HG02759 (cell line): Measurements from ENCODE around the gene GJB4.
"Not testable (repeated sequence)": the region's sequence is repeated elsewhere in the genome, so short reads cannot be mapped to it uniquely, and the experiment has no call there.

ENCODE experiments used
- ATAC-seq: cut with Tn5 transposase; IDR thresholded peaks from one replicate; pipeline ENCODE4 v1.9.1; 2021; ENCODE audit warnings: mild to moderate bottlenecking, moderate library complexity; ENCODE audit not compliant: unreplicated experiment

Gene GJB4

DNA sequence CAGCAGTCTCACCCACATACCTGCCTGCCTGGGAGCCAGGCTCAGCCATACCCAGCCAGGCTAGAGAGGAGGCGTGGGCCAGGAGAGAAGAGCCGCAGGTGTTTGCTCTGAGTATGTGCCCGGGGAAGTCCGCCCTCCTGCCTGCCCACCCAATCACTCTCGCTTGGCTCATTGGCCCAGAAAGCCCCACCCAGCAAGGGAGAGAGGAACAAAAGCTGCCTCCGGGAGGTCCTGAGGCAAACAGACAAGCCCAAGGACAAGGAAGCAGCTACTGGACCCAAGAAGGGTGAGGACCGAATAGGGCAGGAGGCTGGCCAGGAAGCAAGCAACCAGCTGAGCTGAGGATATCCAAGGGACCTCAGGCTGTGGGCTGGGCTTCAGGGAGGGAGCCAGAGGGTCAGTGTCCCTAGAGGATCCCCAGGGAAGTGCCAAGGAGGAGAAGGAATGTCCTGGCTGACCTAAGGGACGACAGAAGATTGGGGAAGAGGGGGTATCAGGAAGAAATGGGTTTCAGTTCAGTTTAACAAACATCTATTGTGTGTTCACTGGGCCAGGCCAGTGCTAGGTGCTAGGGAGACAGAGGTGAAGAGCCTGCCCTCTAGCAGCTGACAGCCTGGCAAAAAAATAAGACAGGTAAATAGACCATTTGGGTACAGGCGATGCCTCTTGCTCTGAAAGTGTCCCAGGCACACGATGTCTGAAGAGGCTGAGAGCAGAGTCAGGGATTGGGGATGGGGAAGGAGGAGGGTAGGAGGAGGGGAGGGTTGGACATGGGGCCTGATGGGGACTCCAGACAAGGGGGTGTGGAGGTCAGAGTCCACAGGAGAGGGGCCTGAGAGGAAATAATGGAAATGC is at the start of gene GJB4:
GJB4 (plus strand) TSS at position 238 of the 855 bp plus-strand sequence. CDS start 1,515 bp downstream, outside the sequence.
- ATAC-seq = no peak

DNA sequence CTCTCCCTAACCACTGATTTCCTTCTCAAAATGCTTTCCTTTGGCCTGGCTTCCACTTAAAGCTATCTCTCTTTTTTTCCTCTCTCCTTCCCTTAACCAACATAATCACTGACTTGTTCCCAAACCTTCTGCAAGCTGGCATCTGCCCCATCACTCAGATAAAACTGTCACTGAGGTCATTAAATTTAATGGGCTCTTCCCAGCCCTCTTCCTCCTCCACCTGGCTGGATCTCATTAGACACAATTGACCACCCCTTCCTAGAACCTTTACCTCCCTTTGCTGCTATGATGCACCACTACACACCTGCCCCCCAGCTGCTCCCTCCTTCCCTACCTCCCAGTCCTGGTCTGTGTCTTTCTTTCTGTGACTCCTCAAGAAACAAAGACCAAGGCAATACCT is 48.7 kb upstream of the GJB4 start:
- ATAC-seq = no peak

DNA sequence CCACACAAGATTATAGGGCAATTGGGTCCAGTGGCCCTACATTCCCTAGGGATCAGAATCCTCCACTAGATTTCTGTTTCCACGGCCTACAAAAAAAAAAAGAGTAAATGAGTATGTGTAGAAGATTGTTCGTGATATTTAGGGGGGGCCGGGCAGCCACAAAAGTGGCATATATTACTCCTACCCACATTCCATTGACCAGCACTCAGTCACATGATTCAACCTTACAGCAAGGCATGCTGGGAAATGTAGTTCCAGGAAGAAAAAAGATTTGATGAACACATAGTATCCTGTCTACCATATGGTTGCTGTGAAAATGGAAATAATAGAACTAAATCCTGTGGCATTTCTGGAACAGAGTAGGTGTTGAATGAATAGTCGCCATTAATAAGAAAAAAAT is 48.1 kb upstream of the GJB4 start:
- ATAC-seq = no peak

DNA sequence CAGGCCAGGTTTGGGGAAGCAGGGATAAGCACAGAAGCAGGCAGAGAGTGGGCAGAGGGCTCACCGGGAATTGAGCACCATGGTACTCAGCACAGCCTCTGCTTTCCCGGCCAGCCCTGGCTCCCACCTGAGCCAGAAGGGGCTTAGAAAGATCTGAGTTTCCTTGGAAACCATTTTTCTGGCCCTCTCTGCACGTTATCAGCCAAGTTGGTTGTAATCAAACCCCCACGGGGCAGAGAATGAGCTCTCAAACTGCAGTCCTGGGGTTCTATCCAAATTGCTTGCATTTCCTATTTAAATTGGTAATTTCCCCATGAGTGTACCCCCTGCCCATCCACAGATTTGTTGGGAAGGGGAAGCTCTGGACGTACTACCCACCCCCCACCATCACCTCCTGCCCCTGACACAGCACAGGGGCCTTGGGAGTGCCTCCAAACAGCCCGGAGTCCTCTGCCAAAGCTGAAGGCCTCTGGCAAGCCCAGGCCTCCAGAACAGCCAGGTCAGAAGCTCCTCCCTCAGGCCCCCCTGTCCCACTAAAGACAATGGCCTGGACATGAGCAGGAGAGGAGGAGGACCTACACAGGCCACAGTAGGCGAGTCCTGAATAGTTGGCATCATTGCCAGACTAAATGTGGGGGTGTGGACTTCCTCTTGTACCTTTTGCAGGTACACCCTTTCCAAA is 47.4 kb upstream of the GJB4 start:
- ATAC-seq = no peak

DNA sequence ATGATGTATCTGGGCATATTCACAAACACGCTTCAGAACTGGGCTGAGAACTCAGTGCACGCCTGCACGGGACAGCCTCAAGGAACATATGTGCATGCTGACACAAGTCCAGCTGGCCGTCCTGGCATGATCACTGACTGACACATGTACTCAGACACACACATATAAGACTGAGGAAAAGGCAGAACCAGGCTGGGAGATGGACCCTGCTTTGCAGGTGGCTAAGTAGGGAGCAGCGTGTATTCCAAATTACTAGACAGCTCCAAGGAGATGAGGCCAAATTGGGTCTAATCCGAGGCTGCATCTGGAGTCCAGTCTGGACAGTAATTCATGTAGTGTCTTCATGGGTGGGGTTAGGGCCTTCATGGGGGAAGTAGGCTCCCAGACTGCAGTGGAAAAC is 46.1 kb upstream of the GJB4 start:
- no peak for ATAC-seq

DNA sequence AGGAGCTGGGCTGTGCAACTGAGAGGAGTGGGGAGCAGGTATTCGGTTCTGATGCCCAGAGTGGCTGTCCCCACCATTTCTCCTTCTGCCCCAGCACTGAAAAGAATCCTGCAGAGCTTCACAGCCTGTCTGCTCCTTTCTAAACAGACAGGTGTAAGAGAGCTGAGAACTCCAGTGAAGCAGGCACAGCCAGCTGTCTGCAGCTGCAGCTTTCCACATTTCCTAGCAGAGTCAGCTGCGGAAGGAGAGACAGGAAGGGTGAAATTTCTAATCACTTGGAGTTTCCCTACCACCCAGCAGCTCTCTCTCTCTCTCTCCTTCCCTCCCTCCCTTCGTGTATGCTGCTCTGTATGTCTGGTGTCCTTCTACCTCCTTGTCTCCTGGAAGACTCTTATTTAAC is 45.2 kb upstream of the GJB4 start:
- ATAC-seq = no peak

DNA sequence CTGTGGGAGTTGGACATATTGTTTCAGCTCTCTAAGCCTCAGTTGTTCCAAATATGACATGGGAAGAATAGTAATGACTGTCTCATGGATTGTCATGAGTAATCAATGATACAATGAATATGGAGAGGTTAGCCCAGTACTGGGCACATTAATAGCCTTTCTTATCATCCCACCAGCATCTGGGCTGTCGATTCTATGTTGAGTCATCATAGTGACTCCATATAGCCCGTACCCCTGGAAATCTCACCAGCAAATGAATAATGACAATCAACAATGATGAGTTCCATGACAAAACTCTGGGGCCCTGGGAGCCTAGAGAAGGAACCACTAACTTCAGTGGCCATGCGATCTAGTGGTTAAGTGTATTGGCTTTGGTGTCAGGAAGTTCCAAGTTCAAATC is 44.4 kb upstream of the GJB4 start:
- ATAC-seq = no peak

DNA sequence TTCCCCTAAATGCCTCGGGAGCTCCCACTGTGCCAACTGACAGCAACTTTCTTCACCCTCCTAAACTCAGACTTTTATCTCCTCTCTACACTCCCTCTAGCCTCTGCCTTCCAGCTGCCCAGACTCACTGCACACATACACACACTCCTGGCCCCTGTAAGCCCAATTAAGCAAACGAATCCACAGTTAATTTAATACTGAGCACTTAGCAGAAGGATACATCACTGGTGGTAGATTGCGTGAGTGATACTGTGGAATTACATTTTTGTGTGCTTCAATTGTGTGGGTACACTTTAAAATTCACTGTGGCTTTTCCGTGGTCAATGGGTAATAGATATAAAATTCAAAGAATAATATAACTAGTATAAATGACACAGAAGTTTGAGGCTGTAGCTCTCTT is 38.3 kb upstream of the GJB4 start:
- no peak for ATAC-seq

DNA sequence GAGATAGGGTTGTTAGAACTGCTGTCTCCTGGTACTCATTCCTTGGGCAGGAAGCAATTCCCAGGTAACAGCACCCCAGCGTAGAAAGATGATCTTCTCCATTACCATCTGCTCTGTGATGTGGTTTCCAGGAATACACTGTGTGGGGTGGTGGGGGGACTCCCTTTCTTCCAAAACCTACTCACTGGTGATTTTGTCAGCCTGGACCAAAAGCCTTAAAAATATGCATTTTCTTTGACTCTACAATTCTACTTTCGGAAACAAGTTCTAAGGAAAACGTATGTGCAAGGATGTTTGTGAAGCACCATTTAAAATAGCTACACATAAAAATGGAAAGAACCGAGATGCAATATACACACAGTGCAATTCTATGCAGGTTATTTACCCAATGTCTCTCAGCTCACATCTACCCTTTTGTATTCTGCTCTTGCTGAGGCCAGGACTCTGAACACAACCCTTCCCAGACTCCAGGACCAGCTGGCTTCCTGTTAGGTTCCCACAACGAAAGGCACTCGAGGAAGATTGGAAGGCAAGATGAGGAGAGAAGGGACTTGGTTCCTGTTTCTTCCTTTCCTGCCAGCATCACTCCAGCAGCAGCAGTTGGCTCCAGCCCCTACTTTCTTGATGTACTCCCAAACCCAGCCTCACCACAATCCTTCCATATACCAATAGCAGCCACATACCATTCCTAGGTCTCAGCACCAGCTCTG is 37.7 kb upstream of the GJB4 start:
- ATAC-seq = no peak

DNA sequence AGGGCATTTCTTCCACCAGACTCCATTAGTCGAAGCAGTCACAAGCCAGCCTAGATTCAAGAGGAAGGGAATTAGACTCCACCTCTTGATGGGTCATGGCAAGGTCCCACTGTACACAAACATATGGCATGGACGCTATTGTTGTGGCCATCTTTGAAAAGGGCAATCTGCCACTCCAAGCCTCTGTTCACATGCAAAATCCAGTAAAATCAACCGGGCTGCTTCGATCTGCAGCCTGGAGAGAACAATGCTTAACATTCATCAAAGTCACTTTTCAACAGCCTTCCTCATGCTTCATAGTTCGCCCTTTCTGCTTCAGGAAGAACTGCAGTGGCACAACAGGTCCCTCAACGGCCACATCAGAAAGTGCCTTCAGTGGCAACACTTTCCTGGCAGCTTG is 32.7 kb upstream of the GJB4 start:
- no peak for ATAC-seq

DNA sequence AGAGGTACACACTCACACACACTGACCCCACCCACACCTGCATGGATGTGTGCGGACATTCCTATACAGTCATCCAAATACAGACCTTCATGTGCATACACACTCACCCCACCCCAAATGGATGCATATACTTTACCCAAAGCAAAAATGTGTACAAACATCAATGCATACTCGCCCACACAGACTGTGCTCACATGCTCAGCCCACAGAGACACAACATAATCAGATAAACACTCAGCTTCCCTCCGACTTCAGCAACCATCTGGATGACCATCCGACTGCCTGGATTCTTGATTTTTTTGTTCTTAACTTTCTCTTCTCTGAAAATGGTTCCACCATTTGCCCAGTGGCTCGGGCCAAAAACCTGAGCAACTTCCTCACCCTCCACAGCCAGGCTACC is 29.1 kb upstream of the GJB4 start:
- ATAC-seq = no peak

DNA sequence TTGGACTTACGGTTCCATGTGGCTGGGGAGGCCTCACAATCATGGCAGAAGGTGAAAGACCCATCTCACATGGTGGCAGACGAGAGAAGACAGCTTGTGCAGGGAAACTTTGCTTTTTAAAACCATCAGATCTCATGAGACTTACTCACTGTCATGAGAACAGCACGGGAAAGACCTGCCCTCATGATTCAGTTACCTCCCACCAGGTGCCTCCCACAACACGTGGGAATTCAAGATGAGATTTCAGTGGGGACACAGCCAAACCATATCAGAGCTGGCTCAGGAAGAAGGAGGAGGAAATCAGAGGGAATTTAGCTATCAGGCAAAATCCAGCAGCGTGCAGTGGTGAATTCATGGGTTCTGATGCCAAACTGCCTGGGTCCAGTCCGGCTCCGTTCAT is 26.7 kb upstream of the GJB4 start:
- ATAC-seq = not testable (repeated sequence)

DNA sequence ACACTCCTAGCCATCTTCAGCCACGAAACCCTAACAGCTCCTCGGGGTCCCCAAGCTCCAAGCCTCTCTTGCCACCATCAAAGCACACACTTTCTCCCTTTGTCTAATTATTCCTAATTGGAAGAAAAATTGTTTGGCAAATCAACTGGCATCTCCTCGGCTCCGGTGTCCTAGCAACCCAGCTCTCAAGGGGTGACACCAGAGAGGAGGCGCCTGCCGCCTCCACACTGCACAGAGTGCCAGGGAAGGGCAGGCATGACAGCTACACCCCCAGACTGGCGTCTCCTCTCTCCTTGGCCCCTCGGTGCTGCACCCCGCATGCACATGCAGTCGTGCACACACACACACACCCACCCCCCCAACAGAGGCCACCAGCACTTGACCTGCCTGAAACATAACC is 22.8 kb upstream of the GJB4 start:
- ATAC-seq = no peak

DNA sequence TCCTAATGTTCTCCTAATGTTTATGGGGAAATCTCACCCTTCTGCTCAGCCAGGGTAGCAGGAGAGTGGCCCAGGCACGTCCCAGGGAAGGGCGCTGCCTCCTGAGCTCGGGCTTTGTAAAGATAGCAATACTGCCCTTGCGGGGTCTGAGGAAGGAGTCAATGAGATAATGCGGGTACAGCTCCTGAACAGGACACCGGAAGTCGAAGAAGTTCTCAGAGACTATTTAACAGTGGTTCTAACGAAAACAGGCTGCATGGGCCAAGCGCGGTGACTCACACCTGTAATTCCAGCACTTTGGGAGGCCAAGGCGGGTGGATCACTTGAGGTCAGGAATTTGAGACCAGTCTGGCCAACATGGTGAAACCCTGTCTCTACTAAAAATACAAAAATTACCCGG is 22.3 kb upstream of the GJB4 start:
- not testable (repeated sequence) for ATAC-seq

DNA sequence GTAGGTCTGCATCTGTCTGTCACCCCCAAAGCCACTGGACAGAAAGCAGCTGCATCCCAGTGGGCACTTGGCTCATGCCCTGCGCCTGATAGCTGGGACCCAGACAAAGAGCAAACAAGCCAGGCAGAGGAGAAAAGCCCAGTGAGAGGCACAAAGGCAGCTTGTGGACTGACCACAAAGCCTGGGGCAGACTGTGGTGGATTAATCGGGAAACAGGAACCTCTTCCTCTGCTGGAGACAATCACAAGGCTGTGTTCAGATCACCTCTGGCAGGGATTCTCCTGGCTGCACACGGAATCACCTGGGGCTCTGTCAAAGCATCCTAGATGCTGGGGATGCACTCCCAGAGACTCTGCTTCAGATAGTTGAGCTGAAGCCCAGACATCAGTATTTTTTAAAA is 19.9 kb upstream of the GJB4 start:
- no peak for ATAC-seq

DNA sequence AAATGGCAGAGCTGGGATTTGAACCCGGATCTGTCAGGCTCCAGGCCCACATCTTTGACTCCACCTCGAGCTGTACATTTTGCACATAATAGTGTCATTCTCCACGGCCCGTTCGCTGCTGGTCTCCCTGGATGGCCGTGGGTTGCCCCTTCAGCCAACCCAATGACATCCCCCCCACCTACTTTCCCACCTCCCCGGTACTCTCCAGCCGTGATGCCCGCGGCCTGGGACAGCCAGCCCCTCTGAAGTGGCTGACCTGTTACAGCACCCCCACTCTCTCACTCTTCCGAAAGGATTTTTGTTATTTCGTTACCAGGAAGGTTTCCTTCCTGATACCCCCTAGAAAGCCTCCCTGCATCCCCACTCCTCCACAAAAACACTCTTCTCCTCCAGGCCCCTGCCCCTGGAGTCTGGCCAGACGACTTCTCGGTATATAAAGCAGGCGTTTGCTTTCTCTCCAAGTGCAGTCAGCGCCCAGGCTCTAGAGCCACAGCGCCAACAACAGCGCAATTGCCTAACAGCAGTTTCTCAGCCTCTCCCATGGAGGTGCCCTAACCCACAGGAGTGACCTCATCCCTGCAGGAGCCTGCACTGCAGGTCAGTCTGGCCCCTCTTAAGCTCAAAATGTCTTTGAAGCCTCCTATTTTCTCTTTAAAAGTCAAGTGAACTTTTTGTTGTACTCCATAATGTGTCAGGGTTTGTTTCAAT is 19.2 kb upstream of the GJB4 start:
- ATAC-seq = no peak

DNA sequence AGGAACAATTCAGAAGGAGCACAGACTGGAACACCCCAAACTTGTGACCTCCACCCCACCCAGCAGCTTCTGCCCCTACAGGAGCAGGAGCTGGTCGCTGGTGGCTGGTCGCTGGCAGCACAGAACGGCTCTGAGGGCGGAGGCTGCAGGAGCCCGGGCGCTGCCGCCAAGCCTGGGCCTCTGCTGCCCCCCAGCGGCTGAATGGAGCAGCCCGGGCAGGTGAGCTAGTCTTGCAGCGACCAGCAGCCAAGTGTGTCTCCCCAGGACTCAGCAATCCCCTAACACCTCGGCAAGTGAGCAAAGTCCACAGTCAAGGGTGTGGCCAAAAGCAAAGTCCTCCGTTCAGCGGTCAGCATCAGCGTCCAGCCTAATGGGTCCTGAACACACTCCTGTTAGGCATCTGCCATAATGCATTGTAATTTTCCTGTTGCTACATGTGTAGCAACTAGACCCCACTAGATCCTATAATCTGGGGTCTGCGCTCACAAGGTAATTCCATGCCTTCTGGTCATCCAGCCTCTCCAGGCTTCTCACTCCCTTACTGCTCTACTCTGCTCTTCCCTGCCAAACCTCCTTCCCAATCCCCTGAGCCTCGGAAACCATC is 16.8 kb upstream of the GJB4 start:
- ATAC-seq = peak; percentile 73

DNA sequence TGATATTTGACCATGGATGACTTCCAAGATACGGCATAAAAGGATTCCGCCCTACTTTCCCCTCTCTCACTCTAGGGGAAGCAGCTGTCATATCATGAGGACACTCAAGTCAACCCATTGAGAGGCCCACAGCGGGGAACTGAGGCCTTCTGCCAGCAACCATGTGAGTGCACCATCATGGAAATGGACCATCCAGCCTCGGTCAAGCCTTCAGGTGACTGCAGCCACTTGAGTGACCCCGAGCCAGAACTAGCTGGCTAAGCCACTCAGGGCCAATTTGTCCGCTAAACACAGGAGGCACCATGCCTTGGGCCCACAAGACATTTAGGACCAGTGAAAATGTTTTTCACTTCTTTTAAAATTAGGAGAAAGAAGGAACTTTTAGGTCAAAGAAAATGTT is 15.8 kb upstream of the GJB4 start:
- ATAC-seq = no peak

DNA sequence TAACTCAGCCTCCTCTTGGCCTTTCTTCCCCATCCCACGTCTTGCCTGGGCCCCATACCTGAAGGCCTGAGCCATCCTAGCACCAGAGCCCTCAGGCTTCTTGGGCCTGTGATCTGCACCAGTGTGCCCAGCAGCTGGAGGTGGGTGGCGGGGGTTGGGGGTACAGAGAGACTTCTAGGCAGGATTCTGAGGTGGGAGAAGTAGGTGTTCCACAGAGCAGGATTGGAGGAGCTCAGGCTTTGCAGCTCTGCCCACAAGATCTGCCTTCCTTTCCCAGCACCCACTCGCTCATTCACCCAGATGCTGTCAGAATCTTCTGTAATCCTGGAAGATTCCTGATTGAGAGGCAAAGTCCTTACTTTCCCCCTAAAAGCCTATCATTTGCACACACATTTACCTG is 14.7 kb upstream of the GJB4 start:
- ATAC-seq = no peak

DNA sequence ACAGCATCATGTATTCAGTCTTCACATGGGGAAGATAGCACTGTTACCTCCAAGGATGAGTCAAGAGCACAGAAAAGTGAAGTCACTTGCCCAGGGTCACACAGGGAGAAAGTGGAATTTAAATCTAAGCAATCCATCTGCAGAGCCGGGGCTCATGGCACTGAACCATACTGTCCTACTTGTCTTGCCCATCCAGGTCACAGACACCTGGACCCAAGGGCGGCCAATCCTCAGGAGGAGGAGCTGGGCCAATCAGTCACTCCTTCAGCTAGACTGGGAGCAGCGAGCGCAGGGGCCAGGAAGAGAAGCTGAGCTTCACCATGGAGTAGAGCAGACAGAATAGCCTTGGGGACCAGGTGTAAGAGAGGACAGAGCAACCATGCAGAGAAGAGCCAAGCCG is 13.9 kb upstream of the GJB4 start:
- no peak for ATAC-seq

DNA sequence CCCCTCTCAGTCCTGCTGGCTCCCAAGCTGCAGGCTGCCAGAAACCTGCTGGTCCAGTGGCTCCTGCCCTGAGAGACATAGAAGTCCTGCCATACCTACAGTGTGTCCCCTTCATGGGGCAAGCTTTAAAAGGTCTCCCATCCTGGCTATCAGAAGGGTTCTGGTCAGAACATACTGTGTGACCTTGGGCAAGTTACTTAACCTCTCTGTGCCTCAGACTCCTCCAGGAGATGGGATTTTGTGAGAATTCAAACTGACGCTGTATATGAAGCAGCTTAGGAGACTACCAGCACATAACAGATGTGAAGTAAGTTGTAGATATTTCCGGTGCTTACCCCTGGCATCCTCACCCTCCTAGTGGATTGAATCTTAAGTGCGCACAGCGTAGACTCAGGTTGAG is 13.4 kb upstream of the GJB4 start:
- ATAC-seq = no peak
